Right renal cortex interstitium (tissue), 3 donors: Measurements from ENCODE around the gene USE1. TPM values are rescaled to one million over a fixed set of nuclear protein-coding genes. Genes with fewer than 3 reads are reported as not detected.

Experiments used
- DNase-seq, 3 donors: peaks; one replicate each; pipeline ENCODE4 v3.0.0-alpha.2; 2013; ENCODE audit warnings: low read depth in 3 of 3, low spot score in 2 of 3
- polyA plus RNA-seq, 3 donors: library from polyadenylated mRNA; unstranded; fragments of 120-200 nt; gene quantifications; one replicate each; pipeline ENCODE4 v1.2.1, GENCODE V29; 2013; ENCODE audit not compliant: insufficient read length in 3 of 3

The USE1 gene
- polyA plus RNA-seq, 3 donors: 21.6 to 24.2 (median 22.2) TPM

GRCh38 chr19:17254636-17255035 is 39.5 kb downstream of the USE1 start:
- no peak for DNase-seq

- no peak for DNase-seq
These were observed 40.0 kb downstream of the USE1 start for GRCh38 chr19:17255150-17255621.

- DNase-seq: no peak
These were observed 41.0 kb downstream of the USE1 start for GRCh38 chr19:17256130-17256529.

GRCh38 chr19:17259118-17259780 is 44.1 kb downstream of the USE1 start:
- DNase-seq: no peak

- DNase-seq: no peak
These were observed 44.8 kb downstream of the USE1 start for GRCh38 chr19:17259934-17260333.

- no peak for DNase-seq
These were observed 45.7 kb downstream of the USE1 start for GRCh38 chr19:17260842-17261325.

- DNase-seq: no peak
These were observed 47.4 kb downstream of the USE1 start for GRCh38 chr19:17262557-17262956.

GRCh38 chr19:17263712-17264640 is 48.8 kb downstream of the USE1 start:
- no peak for DNase-seq

GRCh38 chr19:17264641-17264979 is 49.5 kb downstream of the USE1 start, which contains the start of gene USHBP1:
TSS of gene USHBP1 (minus strand) at chr19:17264745. CDS start at chr19:17264299, 446 bp downstream.
- DNase-seq: no peak

GRCh38 chr19:17266026-17266425 is 50.9 kb downstream of the USE1 start:
- no peak for DNase-seq

- DNase-seq: no peak
These were observed 51.4 kb downstream of the USE1 start for GRCh38 chr19:17266589-17266974.

GRCh38 chr19:17266975-17267788 is 52.0 kb downstream of the USE1 start, which contains the start of gene BABAM1:
TSS of gene BABAM1 (plus strand) at chr19:17267443. CDS start at chr19:17268807, 1,364 bp downstream.
- peak; percentile 96 to 97 (median 96) for DNase-seq

GRCh38 chr19:17268754-17269153 is 53.6 kb downstream of the USE1 start:
- no peak for DNase-seq

Other genes starting within 250 kb of the USE1 start
- 10 to 100 TPM; 28.4 to 34.2 (median 28.7) TPM for gene CPAMD8, start 188.5 kb upstream of the USE1 start, polyA plus RNA-seq
- 10 to 100 TPM; 11.9 to 13.9 (median 12.5) TPM for gene HAUS8, start 139.9 kb upstream of the USE1 start, polyA plus RNA-seq
- gene MYO9B, start 139.6 kb upstream of the USE1 start, polyA plus RNA-seq: 10 to 100 TPM; 39.6 to 43.4 (median 42.2) TPM
- 10 to 100 TPM; 15.7 to 20.1 (median 17.9) TPM for gene OCEL1, start 10.9 kb downstream of the USE1 start, polyA plus RNA-seq
- gene NR2F6, start 30.6 kb downstream of the USE1 start, polyA plus RNA-seq: 10 to 100 TPM; 29.4 to 41.9 (median 34.2) TPM
- gene USHBP1, start 49.4 kb downstream of the USE1 start, polyA plus RNA-seq: 1 to 10 TPM; 4.6 to 6.1 (median 5.4) TPM
- 100 to 1,000 TPM in 1 of 3 donors, 10 to 100 TPM in 2; 94.8 to 113 (median 97.1) TPM for gene BABAM1, start 52.1 kb downstream of the USE1 start, polyA plus RNA-seq
- under 1 TPM; 0.44 to 0.83 (median 0.65) TPM for gene ANKLE1, start 66.5 kb downstream of the USE1 start, polyA plus RNA-seq
- gene ABHD8, start 88.1 kb downstream of the USE1 start, polyA plus RNA-seq: 1 to 10 TPM; 6.6 to 8.5 (median 7.0) TPM
- gene MRPL34, start 90.5 kb downstream of the USE1 start, polyA plus RNA-seq: 10 to 100 TPM; 44.9 to 55.7 (median 51.8) TPM
- 10 to 100 TPM; 29.3 to 37.7 (median 32.5) TPM for gene DDA1, start 94.2 kb downstream of the USE1 start, polyA plus RNA-seq
- gene ANO8, start 119.5 kb downstream of the USE1 start, polyA plus RNA-seq: 1 to 10 TPM; 7.2 to 9.7 (median 7.8) TPM
- 10 to 100 TPM; 13.9 to 17.3 (median 15.7) TPM for gene GTPBP3, start 122.2 kb downstream of the USE1 start, polyA plus RNA-seq
- 100 to 1,000 TPM; 167 to 179 (median 177) TPM for gene PLVAP, start 162.0 kb downstream of the USE1 start, polyA plus RNA-seq
- gene CCDC194, start 178.8 kb downstream of the USE1 start, polyA plus RNA-seq: 1 to 10 TPM in 1 of 3 donors, under 1 TPM in 2; 0.59 to 1.2 (median 0.83) TPM
- 100 to 1,000 TPM; 102 to 160 (median 151) TPM for gene BST2, start 190.3 kb downstream of the USE1 start, polyA plus RNA-seq
- gene MVB12A, start 204.7 kb downstream of the USE1 start, polyA plus RNA-seq: 10 to 100 TPM; 47.2 to 53.0 (median 52.7) TPM
- 1 to 10 TPM; 1.9 to 3.1 (median 2.1) TPM for gene TMEM221, start 233.3 kb downstream of the USE1 start, polyA plus RNA-seq
- not detected for gene NXNL1, start 245.6 kb downstream of the USE1 start, polyA plus RNA-seq